CD4-positive, alpha-beta T cell treated with Interferon gamma for 1 hour (primary cell): ENCODE data around the gene ERICH6.

ENCODE experiments used
- DNase-seq: peaks from one replicate; pipeline ENCODE4 v3.0.0-alpha.2; 2020

Gene ERICH6

DNA sequence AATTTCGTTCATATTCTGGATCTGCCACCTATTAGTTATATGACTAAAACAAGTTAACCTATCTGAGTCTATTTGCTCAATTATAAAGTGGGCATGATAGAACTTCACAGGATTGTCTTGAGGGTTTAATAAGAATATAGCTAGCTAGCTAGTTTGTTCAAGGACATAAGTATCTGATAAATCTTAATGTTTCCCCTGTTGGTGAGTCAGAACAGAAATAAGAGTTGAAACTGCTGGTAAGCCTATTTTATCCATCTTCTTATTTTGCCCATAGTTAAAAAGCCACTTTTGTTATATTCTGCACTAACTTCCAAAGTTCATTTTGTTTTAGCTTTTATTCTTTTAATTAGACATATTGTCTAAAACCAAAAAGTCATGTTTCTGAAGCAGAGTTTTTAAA lies 91.2 kb downstream of the ERICH6 start:
- no peak for DNase-seq

DNA sequence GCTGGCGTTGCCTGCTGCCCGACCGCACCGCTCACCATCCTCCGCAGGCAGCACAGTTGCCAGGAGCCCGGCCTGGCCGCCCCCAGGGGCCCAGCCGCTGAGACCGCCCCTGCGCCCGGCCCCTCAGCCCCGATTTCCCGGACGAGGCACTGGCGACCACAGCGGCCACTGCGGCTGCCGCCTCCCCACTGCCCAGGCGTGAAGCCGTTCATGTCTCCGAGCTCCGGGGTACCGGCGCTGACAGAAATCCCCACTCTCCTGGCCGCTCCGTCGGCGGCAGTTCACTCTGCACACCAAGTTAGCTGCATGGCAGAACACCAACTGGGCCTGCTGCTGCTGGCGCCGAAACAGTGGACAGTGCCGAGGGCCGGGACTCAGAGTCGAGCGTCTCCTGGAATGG lies 92.1 kb downstream of the ERICH6 start:
- DNase-seq, result no peak

DNA sequence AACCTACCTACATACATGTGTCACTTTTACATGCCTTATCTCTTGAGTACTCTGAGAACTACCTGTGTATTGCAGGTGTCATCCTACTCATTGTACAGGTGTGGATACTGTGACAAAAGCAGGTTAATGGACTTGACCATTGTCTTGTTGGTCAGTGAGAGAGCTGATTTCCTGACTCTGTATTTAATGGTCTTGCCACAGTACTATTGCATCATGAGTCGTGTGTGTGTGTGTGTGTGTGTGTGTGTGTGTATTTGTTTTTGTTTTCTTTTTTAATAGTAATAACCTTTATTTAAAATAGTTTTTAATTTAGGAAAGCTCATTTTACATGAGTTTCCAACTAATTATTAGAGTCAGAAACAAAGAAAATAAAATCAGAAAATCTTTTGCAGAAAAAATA lies 92.9 kb downstream of the ERICH6 start:
- no peak for DNase-seq

DNA sequence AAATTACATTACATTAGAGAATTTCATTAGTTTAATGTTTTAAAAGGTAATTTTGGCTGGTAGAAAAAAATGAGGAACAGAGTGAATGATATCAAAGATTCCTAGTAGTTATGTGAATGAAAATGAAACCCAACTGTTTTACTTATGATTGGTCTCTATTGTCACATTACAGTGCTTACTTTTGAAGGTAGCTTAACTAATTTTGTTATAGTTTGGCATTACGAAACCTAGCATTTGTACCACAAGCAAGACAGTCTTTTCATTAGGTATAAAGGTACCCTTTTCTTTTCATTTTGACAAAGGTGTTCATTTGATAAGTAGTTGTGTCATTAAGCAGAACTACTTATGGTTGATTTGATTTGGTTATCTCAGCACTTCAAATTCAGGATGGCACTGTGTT lies 93.7 kb downstream of the ERICH6 start:
- no peak for DNase-seq
